Left renal cortex interstitium (tissue), 4 donors: ENCODE measurements around the gene ALOX5. TPM values are rescaled to one million over a fixed set of nuclear protein-coding genes. Genes with fewer than 3 reads are reported as not detected.

Source experiments
- DNase-seq, 4 donors: peaks; one replicate each; pipeline ENCODE4 v3.0.0-alpha.2; 2013; ENCODE audit warnings: low read depth in 4 of 4, low spot score in 2 of 4, missing footprints in 1 of 4
- polyA plus RNA-seq, 4 donors: library from polyadenylated mRNA; unstranded; fragments of 120-200 nt; gene quantifications; one replicate each; pipeline ENCODE4 v1.2.1, GENCODE V29; 2013; ENCODE audit not compliant: insufficient read length in 4 of 4

The ALOX5 gene
- polyA plus RNA-seq, 4 donors, result 2.3 to 5.8 (median 3.9) TPM

- DNase-seq, result no peak
Measured at GRCh38 chr10:45440511-45441062, 66.6 kb downstream of the ALOX5 start.

- no peak for DNase-seq
Measured at GRCh38 chr10:45441239-45442190, 67.5 kb downstream of the ALOX5 start.

- no peak for DNase-seq
Measured at GRCh38 chr10:45442251-45442650, 68.2 kb downstream of the ALOX5 start.

GRCh38 chr10:45442662-45443061 is 68.6 kb downstream of the ALOX5 start:
- DNase-seq, result no peak

GRCh38 chr10:45443101-45444009 is 69.3 kb downstream of the ALOX5 start:
- DNase-seq, result no peak

- no peak for DNase-seq
Measured at GRCh38 chr10:45444022-45444421, 70.0 kb downstream of the ALOX5 start.

- no peak for DNase-seq
Measured at GRCh38 chr10:45444976-45445898, 71.2 kb downstream of the ALOX5 start.

- DNase-seq, result no peak
Measured at GRCh38 chr10:45446858-45447257, 72.8 kb downstream of the ALOX5 start.

GRCh38 chr10:45447416-45447815 is 73.4 kb downstream of the ALOX5 start:
- DNase-seq, result no peak

GRCh38 chr10:45450866-45451265 is 76.8 kb downstream of the ALOX5 start:
- no peak for DNase-seq

GRCh38 chr10:45451407-45451806 is 77.4 kb downstream of the ALOX5 start:
- no peak for DNase-seq

- DNase-seq, result no peak
Measured at GRCh38 chr10:45452268-45452667, 78.3 kb downstream of the ALOX5 start.

GRCh38 chr10:45452743-45453452 is 78.9 kb downstream of the ALOX5 start:
- no peak for DNase-seq

GRCh38 chr10:45453639-45454255 is 79.7 kb downstream of the ALOX5 start:
- DNase-seq, result no peak

- DNase-seq, result no peak
Measured at GRCh38 chr10:45454262-45454661, 80.2 kb downstream of the ALOX5 start.

GRCh38 chr10:45454859-45455258 is 80.8 kb downstream of the ALOX5 start:
- no peak for DNase-seq

GRCh38 chr10:45456233-45456632 is 82.2 kb downstream of the ALOX5 start:
- DNase-seq, result no peak

- no peak for DNase-seq
Measured at GRCh38 chr10:45456822-45457221, 82.8 kb downstream of the ALOX5 start.

GRCh38 chr10:45457487-45457886 is 83.5 kb downstream of the ALOX5 start:
- no peak for DNase-seq
